BJ (cell line): ENCODE data around the gene GRM5. TPM values are rescaled to one million over a fixed set of nuclear protein-coding genes. Genes with fewer than 3 reads are reported as not detected.
A peak's percentile ranks its signal among the peaks of the same experiment; 100 is the strongest.

Source experiments
- CTCF ChIA-PET: fragments of 350-600 bp; formaldehyde crosslinking; extraction: SDS; loops from one replicate; lab custom pipeline; 2021; ENCODE audit warnings: antibody characterized with exemption, inconsistent platforms; lab: Yijun Ruan, JAX
- POLR2A ChIA-PET: fragments of 300-600 bp; sonication (Branson Sonifier 250); formaldehyde crosslinking; extraction: SDS; loops from one replicate; lab custom pipeline; 2021; ENCODE audit warnings: antibody characterized with exemption; lab: Charles Lee
- DNase-seq: peaks from one replicate; pipeline ENCODE4 v3.0.0-alpha.2; 2011; ENCODE audit warnings: low read depth
- H3K27me3 ChIP-seq: 2 replicates; pipeline ENCODE4 v1.6.0; 2011; ENCODE audit warnings: low read length; ENCODE audit not compliant: control insufficient read depth, insufficient read depth
- H3K36me3 ChIP-seq: 2 replicates; pipeline ENCODE4 v1.5.1; 2011; ENCODE audit warnings: low read length; ENCODE audit not compliant: control insufficient read depth, insufficient read depth
- H3K4me3 ChIP-seq: 2 replicates; pipeline ENCODE4 v1.5.1; 2011; ENCODE audit warnings: low read depth, mild to moderate bottlenecking, control low read depth, low read length
- CTCF ChIP-seq: IDR thresholded peaks from 2 replicates; pipeline ENCODE4 v1.5.1; 2011; ENCODE audit warnings: low read depth, mild to moderate bottlenecking, control low read depth, inconsistent platforms, low read length, moderate library complexity; ENCODE audit not compliant: insufficient read depth
- polyA plus RNA-seq: library from polyadenylated mRNA; depleted of rRNA; stranded (reverse); fragments of >200 nt; gene quantifications from 2 replicates; pipeline ENCODE4 v1.2.3, GENCODE V29; 2011

Gene GRM5
- polyA plus RNA-seq, 1 experiment = not detected

GRCh38 chr11:88552379-88553062 lies 513.3 kb downstream of the GRM5 start:
- ChIA-PET CTCF (interaction anchor here (0.6 to 4.2 kb wide), 26 partner anchors 10 to 1200 kb away, joined by 3 to 42 read pairs (median 4); no protein-coding TSS in a partner anchor), POLR2A (interaction anchor here (0.6 kb wide), 1 partner anchor 71 kb away, joined by 3 read pairs; no protein-coding TSS in a partner anchor)
- peak; percentile 75 for TF ChIP-seq CTCF
- Histone ChIP-seq H3K27me3 (no peaks in the 10 kb centered on the region), H3K4me3 (no peak overlapping the region), H3K36me3 (no peaks in the 10 kb centered on the region)
- DNase-seq = no peak

DNA sequence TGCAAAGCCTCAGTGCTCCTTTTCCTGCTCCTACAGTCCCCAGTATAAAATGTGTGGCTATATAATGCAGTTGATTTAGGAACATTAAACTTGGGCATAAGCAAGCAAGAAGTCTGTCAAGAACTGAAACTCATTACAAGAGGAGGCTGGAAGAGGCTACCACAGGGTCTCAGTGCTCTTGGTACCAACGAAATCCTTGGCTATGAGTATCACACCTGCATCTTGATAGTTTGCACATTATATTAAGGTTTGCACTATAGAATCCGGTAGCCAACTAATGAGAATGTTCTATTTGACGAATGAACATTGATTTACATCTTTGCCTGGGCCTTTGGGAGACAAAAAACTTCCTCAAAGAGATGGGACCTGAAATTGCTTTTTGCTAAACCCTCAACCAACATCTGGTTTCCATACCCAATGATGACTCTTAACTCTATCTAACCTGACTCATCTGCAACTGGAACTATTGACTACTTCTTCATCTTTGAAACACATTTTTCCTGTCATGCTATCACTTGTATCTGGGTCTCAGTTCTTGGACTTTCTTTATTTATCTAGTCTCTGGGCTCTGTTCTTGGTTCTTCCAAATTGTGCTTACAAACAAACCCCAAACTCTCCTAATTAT lies 521.0 kb downstream of the GRM5 start:
- H3K27me3 ChIP-seq = no peaks in the 10 kb centered on the region
- H3K4me3 ChIP-seq = no peak overlapping the region
- CTCF ChIA-PET = interaction anchor here (0.7 to 4.1 kb wide), 12 partner anchors 8 to 662 kb away, joined by 3 to 59 read pairs (median 4); partner anchors contain the start of gene CTSC
- TF ChIP-seq CTCF = no peak
- POLR2A ChIA-PET = no interaction called here
- DNase-seq = no peak
- no peaks in the 10 kb centered on the region for H3K36me3 ChIP-seq

DNA sequence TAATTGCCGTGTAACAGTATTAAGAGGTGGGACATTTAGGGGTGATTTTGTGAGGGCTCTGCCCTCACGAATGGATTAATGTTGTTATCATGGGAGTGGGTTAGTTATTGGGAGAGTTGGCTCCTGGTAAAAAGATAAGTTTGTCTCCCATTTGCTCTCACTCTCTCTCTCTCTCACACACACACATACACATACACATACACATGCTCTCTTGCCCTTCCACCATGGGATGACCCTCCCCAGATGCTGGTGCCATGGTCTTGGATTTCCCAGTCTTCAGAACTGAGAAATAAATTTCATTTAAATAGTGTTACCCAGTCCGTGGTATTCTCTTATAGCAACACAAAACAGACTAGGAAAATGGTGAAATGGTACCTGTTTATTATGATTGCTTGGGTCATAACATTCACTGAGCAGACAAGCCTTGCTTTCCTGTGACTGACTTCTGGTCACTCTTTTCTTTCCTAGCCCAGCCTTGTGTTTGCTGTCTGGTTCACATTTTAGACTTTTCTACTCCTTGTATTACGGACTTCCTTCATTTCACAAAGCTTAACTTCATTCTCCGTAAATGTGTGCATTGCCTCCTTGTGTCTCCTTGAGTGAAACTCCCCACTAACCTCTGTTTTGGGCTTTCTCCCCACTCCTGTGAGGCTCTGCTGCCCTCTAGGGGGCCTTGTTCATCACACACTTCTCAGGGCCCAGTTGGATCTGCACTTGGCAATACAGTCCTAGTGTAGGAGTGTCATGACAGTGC lies 521.7 kb downstream of the GRM5 start:
- TF ChIP-seq CTCF = peak; percentile 98
- POLR2A ChIA-PET = no interaction called here
- CTCF ChIA-PET = interaction anchor here (0.5 to 4.1 kb wide), 24 partner anchors 8 to 1190 kb away, joined by 3 to 59 read pairs (median 3); partner anchors contain the start of gene CTSC
- H3K4me3 ChIP-seq = no peak overlapping the region
- H3K27me3 ChIP-seq = no peaks in the 10 kb centered on the region
- DNase-seq = peak; percentile 69
- H3K36me3 ChIP-seq = no peaks in the 10 kb centered on the region

GRCh38 chr11:88541006-88541405 lies 524.8 kb downstream of the GRM5 start:
- TF ChIP-seq CTCF = no peak
- CTCF ChIA-PET = interaction anchor here (1.3 to 4.1 kb wide), 4 partner anchors 11 to 524 kb away, joined by 3 to 59 read pairs (median 18); no protein-coding TSS in a partner anchor
- POLR2A ChIA-PET = no interaction called here
- H3K4me3 ChIP-seq = no peak overlapping the region
- H3K36me3 ChIP-seq = no peaks in the 10 kb centered on the region
- DNase-seq = no peak
- H3K27me3 ChIP-seq = no peaks in the 10 kb centered on the region
